Measurements from ENCODE around the gene IMPA2. TPM values are rescaled to one million over a fixed set of nuclear protein-coding genes. Genes with fewer than 3 reads are reported as not detected.

Gene IMPA2
- total and polyA plus RNA-seq, 2 of the 4 experiments (the other 2 are of a cell fraction): 5.4 to 5.5 TPM

DNA sequence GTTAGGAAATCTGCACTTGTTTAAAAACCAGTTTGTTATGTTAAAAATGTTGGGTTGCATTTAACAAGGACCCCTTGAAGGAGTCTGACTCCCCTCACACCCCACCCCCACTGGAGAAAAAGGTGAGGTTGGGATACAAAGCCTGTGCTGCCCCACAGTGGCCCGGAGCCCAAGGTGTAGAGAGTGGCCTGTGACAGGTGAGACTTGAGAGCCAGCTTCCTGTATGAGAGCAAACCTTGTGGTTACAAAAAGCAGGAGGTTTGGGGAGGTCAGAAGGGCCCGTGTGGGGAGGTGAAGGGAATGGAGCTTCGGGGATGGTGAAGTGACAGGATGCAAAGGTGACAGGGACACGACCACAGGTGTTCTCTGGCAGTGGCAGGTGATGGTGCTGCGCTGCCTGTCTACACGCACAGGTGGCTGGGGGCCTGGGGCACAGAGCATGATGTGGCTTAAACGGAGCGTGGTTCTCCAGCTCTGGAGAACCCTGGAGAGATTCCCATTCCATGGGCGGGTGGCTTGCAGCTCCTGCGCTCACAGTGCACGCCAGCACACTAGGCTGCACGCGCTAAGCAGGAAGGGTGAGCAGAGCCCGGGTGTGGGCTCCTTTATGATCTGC, 29.0 kb downstream of the IMPA2 start:
- Histone ChIP-seq H3K4me1 (ENCODE audit: control insufficient read depth, insufficient read depth, low read length) (peaks cover 17% of the 10 kb centered on the region), H3K4me2 (ENCODE audit: low read depth, low read length) (no peak overlapping the region), H4K20me1 (ENCODE audit: insufficient read depth, low read length) (no peaks in the 10 kb centered on the region), H2BK15ac (ENCODE audit: low read depth, low read length) (no peak overlapping the region), H3K27me3 (ENCODE audit: control insufficient read depth, insufficient read depth, low read length) (no peaks in the 10 kb centered on the region; the same call in 1 of the 2 replicates), H2BK120ac (ENCODE audit: low read depth, low read length) (no peak overlapping the region), H3K27ac (ENCODE audit: insufficient read depth, low read length) (no peak overlapping the region), H3K9me1 (ENCODE audit: insufficient read depth, low read length) (peaks cover 2% of the 10 kb centered on the region; the same call in 1 of the 2 replicates), H3K23ac (ENCODE audit: low read depth, low read length) (no peak overlapping the region), H3K56ac (ENCODE audit: extremely low read depth, insufficient read depth, low read length) (no peak overlapping the region), H4K8ac (ENCODE audit: low read depth in 2 of 2, low read length in 2 of 2) (no peak overlapping the region), H4K5ac (ENCODE audit: low read depth, low read length) (no peak overlapping the region), H3K9ac (ENCODE audit: low read depth, low read length) (no peak overlapping the region), H2AK5ac (ENCODE audit: low read depth, low read length) (no peak overlapping the region), H2AK9ac (replicated peaks; ENCODE audit: low read depth, low read length, poor library complexity) (no peak overlapping the region), H3K36me3 (ENCODE audit: control insufficient read depth, insufficient read depth, low read length) (peaks cover 32% of the 10 kb centered on the region), H3K18ac (ENCODE audit: low read depth, low read length) (no peak overlapping the region), H4K91ac (ENCODE audit: insufficient read depth, low read depth, low read length) (no peak overlapping the region), H3K79me1 (ENCODE audit: low read depth in 1 of 2, low read length in 2 of 2) (no peaks in the 10 kb centered on the region), H3K14ac (replicated peaks; ENCODE audit: low read depth, low read length) (no peak overlapping the region), H3K9me3 (ENCODE audit: control insufficient read depth, insufficient read depth, low read length) (no peaks in the 10 kb centered on the region), H2BK20ac (ENCODE audit: low read depth, low read length) (no peak overlapping the region), H2AFZ (replicated peaks; ENCODE audit: low read length, poor library complexity) (no peak overlapping the region), H3K4me3 (ENCODE audit: insufficient read depth, low read depth, low read length) (no peak overlapping the region), H2BK5ac (ENCODE audit: low read depth, low read length, poor library complexity, severe bottlenecking) (no peak overlapping the region), H3K4ac (ENCODE audit: low read depth, low read length) (no peak overlapping the region)
- in situ Hi-C loops (cut with MboI; ENCODE audit: low sequenced_read_pairs): no loop called here
- dilution Hi-C loops (cut with HindIII; ENCODE audit: low sequenced_read_pairs, unreplicated experiment): no loop called here
- TF ChIP-seq MAFK (IDR thresholded peaks at IDR 0.05; ENCODE audit: low read depth, low read length) (no peak), RFX5 (IDR thresholded peaks at IDR 0.05; ENCODE audit: low read depth, low read length) (no peak), RAD21 (IDR thresholded peaks at IDR 0.05; ENCODE audit: low read length) (no peak)
- TF ChIP-seq, protein P1, sequence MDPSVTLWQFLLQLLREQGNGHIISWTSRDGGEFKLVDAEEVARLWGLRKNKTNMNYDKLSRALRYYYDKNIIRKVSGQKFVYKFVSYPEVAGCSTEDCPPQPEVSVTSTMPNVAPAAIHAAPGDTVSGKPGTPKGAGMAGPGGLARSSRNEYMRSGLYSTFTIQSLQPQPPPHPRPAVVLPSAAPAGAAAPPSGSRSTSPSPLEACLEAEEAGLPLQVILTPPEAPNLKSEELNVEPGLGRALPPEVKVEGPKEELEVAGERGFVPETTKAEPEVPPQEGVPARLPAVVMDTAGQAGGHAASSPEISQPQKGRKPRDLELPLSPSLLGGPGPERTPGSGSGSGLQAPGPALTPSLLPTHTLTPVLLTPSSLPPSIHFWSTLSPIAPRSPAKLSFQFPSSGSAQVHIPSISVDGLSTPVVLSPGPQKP (IDR thresholded peaks at IDR 0.05; ENCODE audit: borderline replicate concordance, low read depth, low read length): no peak
- no TSS peak for BruUV-seq (replicated peaks)
- ATAC-seq (ENCODE audit: low read depth) (no peak), DNase-seq (no peak)
- POLR2A ChIA-PET (ENCODE audit: unreplicated experiment): no interaction called here
- WGBS, 2 experiments (ENCODE audit: extremely low coverage in 2 of 2, insufficient read length in 1 of 2): 85% methylated on average over 11 of the region's 14 CpGs; no CpG with 5 or more reads in 1 of the 2 experiments
- intact Hi-C loops (cut with micrococcal nuclease): no loop called here
- CTCF ChIA-PET: no interaction called here
